Neural crest cell (in vitro differentiated cells): ENCODE measurements around the gene ARMC8. TPM values are rescaled to one million over a fixed set of nuclear protein-coding genes. Genes with fewer than 3 reads are reported as not detected.

Experiments
- DNase-seq: peaks from one replicate; pipeline ENCODE4 v3.0.0; 2021; ENCODE audit warnings: low read depth, mixed read lengths, low spot score
- H3K27ac Mint-ChIP-seq: one replicate; pipeline ENCODE4 v1.8.0; 2021; ENCODE audit warnings: mild to moderate bottlenecking, mixed read lengths; ENCODE audit not compliant: unreplicated experiment
- H3K27me3 Mint-ChIP-seq: 2 replicates; pipeline ENCODE4 v1.8.0; 2021; ENCODE audit warnings: low read depth, mild to moderate bottlenecking, mixed read lengths
- H3K36me3 Mint-ChIP-seq: 2 replicates; pipeline ENCODE4 v1.8.0; 2021; ENCODE audit warnings: low read depth, mild to moderate bottlenecking, mixed read lengths
- H3K4me1 Mint-ChIP-seq: 2 replicates; pipeline ENCODE4 v1.8.0; 2021; ENCODE audit warnings: mixed read lengths
- H3K4me3 Mint-ChIP-seq: one replicate; pipeline ENCODE4 v1.8.0; 2021; ENCODE audit warnings: mild to moderate bottlenecking, mixed read lengths
- H3K9me3 Mint-ChIP-seq: 2 replicates; pipeline ENCODE4 v1.8.0; 2021; ENCODE audit warnings: mixed read lengths
- CTCF ChIP-seq: fragments of 200-600 bp; sonication (generic); conservative IDR thresholded peaks from 2 replicates; pipeline ENCODE4 v1.5.0; 2021; ENCODE audit warnings: antibody characterized with exemption, mild to moderate bottlenecking
- total RNA-seq: library from RNA; stranded (reverse); gene quantifications from 2 replicates; pipeline ENCODE4 v1.2.1, GENCODE V29; 2021

ARMC8 gene
- total RNA-seq, 1 donor from 2014 or later = 40.0 TPM

DNA sequence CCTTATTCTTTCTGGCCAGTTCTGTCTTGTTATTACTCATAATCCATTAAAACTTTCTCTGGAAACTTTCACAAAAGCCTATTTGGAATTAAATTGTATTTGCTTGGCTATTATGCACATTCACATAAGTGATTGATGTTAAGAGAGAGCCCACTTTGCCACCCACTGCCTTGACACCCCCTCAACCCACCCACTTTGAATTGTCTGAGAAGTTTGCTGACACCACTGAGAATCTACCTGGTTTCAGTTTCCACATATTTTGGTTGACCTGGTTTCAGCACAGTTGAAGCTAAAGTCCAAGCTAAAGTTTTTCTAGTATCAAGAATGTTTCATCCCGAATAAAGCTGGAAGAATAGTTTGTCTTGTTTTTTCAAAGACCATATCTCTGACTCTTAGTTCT is 70.9 kb downstream of the ARMC8 start:
- H3K4me3 Mint-ChIP-seq = no peak overlapping the region
- no peaks in the 10 kb centered on the region for H3K4me1 Mint-ChIP-seq
- no peak for TF ChIP-seq CTCF
- no peaks in the 10 kb centered on the region for H3K27me3 Mint-ChIP-seq
- no peaks in the 10 kb centered on the region for H3K9me3 Mint-ChIP-seq
- H3K36me3 Mint-ChIP-seq = peaks cover 3% of the 10 kb centered on the region
- peak overlapping the region; percentile 64 for H3K27ac Mint-ChIP-seq
- DNase-seq = no peak

GRCh38 chr3:138259126-138259525 is 72.0 kb downstream of the ARMC8 start:
- Mint-ChIP-seq H3K4me1 (no peaks in the 10 kb centered on the region), H3K36me3 (peaks cover 3% of the 10 kb centered on the region), H3K4me3 (no peak overlapping the region), H3K9me3 (no peaks in the 10 kb centered on the region), H3K27ac (no peak overlapping the region), H3K27me3 (no peaks in the 10 kb centered on the region)
- no peak for DNase-seq
- no peak for TF ChIP-seq CTCF

DNA sequence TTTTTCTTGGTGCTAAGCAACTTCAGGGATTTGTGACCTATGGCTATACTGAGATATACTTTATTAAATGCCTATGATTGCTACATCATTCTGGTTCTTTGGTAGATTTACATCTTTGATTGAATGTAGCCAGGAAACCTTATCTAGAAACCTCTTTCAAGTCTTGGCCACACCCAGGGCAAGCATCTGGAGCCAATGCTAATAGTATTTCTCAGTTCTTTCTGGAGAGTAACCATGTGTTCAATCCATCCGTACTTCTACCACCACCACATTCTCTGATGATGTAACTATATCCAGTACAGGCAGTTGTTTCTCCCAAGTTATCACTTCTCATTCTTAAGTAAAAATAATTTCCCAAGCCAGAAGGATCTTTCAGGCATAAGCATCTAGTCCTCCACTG is 73.5 kb downstream of the ARMC8 start:
- H3K4me3 Mint-ChIP-seq = no peak overlapping the region
- peaks cover 7% of the 10 kb centered on the region for H3K36me3 Mint-ChIP-seq
- no peak for TF ChIP-seq CTCF
- H3K27ac Mint-ChIP-seq = no peak overlapping the region
- H3K9me3 Mint-ChIP-seq = no peaks in the 10 kb centered on the region
- DNase-seq = no peak
- no peaks in the 10 kb centered on the region for H3K4me1 Mint-ChIP-seq
- H3K27me3 Mint-ChIP-seq = no peaks in the 10 kb centered on the region

- Mint-ChIP-seq H3K9me3 (no peaks in the 10 kb centered on the region), H3K4me3 (no peak overlapping the region), H3K27me3 (no peaks in the 10 kb centered on the region), H3K36me3 (peaks cover 8% of the 10 kb centered on the region), H3K27ac (no peak overlapping the region), H3K4me1 (no peaks in the 10 kb centered on the region)
- TF ChIP-seq CTCF = no peak
- no peak for DNase-seq
Measured at GRCh38 chr3:138263104-138263503, 76.0 kb downstream of the ARMC8 start.

DNA sequence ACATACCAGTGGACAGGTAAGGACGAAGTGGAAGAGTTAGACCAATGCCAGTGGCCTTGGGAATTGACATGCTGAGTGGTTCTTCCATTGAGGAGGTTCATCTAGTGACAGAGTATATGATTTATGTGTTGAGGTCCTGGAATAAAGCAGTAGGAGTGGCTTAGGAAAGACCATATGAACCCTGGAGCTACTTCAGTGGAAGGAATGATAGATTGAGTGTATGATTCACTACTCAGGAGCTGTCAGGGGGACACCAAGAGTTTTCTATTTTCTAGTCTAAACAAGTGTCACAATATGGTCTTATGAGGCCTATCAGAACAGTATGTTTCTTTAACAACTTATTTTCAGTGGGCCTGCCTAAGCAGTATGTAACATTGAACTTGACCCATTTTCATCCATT is 78.6 kb downstream of the ARMC8 start:
- no peak for TF ChIP-seq CTCF
- no peaks in the 10 kb centered on the region for H3K4me1 Mint-ChIP-seq

DNA sequence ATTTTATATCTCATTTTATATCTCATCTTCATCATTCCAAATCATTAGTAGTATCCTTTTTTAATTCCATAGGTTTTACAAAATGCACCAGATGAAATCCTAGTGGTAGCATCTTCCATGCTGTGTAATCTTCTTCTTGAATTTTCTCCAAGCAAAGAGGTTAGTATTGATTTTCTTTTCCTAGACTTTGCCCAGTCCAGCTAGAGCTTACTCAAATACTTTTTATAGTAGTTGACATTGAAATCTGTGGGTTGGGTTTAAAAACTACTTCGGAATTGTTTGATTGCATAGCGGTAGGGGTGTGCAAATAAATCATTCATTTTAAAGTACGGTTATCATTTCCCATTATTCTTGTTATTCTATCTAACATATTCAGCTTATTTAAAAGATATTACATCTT is 80.0 kb downstream of the ARMC8 start:
- TF ChIP-seq CTCF = no peak
- peaks cover 7% of the 10 kb centered on the region for H3K36me3 Mint-ChIP-seq
- no peak overlapping the region for H3K27ac Mint-ChIP-seq
- H3K4me3 Mint-ChIP-seq = no peak overlapping the region
- H3K4me1 Mint-ChIP-seq = no peaks in the 10 kb centered on the region
- no peaks in the 10 kb centered on the region for H3K27me3 Mint-ChIP-seq
- no peaks in the 10 kb centered on the region for H3K9me3 Mint-ChIP-seq
- no peak for DNase-seq

More for the DNA sequence above, 78.6 kb downstream of the ARMC8 start:
- Mint-ChIP-seq H3K9me3 (no peaks in the 10 kb centered on the region), H3K36me3 (peaks cover 7% of the 10 kb centered on the region), H3K27me3 (no peaks in the 10 kb centered on the region), H3K4me3 (no peak overlapping the region), H3K27ac (no peak overlapping the region)
- DNase-seq = no peak
